IPS-NIHi7 (cell line): ENCODE results near the gene CTU1.

Experiments
- DNase-seq: peaks from one replicate; pipeline ENCODE4 v3.0.0; 2012; ENCODE audit warnings: mixed read lengths; ENCODE audit errors: extremely low spot score

CTU1 gene

DNA sequence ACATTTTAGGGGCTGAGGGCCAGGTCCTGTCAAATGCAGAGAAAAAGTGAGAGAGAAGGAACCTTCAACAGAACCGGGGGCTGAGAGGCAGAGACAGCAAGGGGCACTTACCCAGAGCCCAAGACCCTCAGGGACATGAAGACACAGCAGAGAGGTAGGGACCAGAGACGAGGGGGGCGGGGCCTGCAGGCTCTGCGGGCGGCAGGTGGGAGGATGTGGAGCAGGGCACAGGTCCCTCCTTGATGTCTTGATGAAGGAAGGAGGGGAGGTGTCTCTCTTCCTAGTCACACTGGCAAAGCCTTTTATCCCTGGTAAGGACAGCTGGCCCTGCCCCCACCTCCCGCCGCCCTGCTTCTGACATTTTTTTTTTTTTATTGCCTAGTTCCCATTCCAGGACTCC is 25.6 kb downstream of the CTU1 start, which contains the start of gene KLK14:
KLK14 (minus strand) TSS at position 277 of the 400 bp plus-strand sequence; CDS start at position 4, 273 bp downstream.
- DNase-seq = no peak

DNA sequence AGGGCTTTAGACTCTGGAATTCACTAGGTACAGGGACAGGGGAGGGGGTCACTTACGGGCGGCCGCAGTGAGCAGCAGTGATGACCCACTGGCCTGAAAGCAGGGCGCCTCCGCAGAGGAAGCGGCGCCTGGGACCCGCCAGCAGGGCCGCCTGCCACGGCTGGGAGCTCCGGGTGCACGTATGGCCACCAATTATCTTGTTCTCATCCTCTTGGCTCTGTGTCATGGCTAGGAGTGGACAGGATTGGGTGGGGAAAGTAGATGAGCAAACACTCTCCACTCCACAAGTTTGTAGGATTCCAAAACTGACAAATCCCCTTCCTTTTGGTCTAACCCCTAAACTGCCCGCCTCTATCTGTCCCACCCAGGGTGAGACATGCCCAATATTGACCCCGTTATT is 26.7 kb downstream of the CTU1 start:
- DNase-seq = no peak

DNA sequence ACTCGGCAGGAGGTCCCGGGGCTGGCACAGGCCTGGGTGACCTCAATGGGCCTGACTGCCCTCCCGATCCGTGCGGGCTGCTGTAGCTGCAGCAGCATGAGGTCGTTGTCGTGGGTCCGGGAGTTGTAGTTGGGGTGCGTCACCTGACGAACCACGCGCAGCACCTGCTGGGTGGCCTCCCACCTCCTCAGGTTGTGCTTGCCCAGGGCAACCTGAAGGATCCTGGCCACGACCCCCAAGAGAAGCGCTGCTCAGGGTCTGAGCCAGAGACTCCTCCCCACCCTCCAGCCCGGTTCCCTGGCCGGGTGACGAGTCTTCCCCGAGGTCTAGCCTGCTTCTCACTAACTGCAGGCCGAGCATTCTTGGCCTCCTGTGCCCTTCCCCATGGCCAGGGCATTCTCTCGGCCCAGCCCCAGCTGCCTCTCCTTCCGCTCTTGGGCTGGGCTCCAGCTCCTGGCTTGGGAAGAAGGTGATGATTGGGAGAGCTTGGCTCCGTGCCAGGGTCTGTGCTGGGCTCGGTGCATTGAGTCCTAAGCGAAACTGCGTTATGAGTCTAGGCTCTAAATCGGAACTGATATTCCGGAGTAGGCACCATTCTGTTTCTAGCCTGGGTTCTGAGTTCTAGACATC is 28.6 kb downstream of the CTU1 start:
- DNase-seq = no peak

DNA sequence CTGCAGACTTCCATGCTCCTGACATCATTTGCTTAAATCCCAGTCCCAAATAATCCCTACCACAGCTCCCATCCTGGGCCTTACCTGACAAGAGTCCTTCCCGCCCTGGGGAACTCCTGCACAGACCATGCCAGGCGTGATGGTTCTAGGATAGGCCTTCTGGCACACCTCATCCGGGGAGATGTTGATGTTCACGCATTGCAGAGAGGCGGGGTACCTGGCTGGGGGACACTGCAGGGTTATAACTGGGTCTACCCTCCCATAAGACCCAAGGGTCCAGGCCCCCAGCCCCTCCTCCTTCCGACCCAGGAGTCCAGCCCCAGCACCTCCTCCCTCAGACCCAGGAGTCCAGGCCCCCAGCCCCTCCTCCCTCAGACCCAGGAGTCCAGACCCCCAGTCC is 29.5 kb downstream of the CTU1 start:
- no peak for DNase-seq

DNA sequence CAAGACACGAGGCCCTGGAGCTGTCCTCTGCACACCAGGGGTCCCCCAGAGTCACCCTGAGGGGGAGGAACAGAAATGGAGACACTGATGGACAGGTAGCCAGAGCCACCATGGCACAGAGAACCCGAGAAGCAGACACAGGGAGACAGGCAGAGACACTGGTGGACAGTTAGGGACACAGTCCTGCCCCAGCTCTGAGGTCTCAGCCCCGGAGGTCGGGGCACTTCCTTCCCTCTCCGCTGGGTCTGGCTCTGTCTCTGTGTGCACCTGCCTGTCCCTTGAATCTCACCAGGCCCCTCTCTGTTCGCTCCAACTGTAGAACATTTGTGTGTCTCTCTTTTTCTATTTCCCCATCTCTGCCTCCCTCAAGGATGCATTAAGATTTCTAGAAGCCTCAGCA is 30.1 kb downstream of the CTU1 start:
- no peak for DNase-seq

DNA sequence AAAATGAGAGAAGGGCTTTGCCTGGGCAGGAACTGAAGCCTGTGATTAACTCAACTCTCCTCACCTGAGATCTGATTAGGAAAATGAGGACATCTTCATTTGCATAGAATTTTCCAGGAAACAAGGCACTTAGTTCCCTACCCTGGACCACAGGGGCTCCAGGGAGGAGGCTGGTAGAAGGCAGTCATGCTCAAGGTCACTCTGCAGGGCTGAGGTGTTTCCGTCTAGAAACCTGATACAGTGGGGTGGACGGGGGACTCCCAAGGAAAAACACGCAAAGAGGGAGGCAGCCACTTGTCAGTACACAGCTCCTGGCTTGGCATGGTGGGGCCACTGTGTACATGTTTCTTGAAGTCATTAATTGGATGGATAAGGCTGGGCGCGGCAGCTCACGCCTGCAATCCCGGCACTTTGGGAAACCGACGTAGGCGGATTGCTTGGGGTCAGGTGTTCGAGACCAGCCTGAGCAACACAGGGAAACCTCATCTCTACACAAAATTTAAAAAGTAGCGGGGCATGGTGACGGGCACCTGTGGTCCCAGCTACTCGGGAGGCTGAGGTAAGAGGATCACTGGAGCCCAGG is 31.5 kb downstream of the CTU1 start:
- DNase-seq = no peak

DNA sequence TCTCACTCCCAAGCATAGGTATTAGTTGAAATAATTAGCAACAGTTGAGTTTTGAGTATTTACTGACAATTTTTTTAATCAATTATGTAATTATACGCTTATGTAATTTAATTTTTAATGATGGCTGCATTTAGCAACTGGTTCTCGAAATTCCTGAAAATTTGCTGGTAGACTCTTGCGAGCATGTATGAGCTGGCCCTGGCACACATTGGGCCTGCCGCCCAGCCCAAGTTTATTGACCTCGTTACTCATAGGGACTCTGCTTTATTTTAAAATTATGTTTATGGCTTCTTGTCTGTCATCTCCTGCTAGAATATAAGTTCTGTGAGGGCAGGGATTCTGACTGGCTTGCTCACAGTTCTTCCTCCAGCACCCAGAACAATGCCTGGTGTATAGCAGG is 32.2 kb downstream of the CTU1 start:
- DNase-seq = no peak

DNA sequence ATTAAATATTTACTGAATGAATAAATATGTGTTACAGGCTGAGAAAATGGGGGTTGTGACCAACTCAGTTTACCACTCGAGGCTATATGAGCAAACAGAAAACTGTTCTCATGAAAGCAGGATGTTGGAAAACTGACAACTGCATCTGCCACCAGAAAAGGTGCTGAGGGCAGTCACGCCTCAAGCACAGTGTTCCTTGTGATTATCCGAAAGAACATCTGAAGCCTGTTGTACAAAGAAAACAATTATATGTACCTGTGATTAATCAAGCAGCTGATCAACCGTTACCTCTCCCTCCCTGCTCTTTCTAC is 37.2 kb downstream of the CTU1 start:
- DNase-seq = no peak

DNA sequence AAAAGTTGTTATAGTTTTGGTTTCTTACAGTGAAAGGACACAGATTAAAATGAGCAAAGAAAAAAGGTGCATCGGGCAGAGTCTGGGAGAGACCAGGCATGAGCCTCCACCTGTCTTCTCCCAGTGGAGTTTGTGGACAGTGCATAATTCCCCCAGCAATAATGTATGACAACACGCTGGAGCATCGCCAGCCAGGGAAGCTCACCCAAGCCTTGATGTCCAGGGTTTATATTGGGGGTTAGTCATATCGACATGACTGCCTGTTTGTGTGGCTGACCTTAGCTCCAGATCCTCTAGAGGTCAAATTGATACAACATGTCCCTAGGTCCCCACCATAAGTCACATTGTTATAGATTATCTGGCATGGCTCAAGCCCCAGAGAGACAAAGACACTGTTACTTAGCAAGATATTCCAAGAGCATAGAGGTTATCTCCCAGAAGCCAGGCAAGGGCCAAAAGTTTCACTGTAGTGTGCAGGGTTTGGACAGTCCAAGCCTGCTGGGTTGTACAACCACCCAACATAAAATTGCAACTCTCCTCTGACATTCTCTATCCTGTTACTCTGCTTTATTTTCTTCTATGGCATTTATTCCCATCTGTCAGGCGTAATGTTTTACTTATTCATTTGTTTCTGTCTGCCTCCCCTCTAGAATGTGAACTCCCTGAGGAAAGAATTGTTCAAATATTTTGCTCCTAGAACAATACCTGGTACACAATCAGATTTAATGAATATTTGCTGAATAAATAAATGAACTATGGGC is 37.7 kb downstream of the CTU1 start:
- DNase-seq = no peak

DNA sequence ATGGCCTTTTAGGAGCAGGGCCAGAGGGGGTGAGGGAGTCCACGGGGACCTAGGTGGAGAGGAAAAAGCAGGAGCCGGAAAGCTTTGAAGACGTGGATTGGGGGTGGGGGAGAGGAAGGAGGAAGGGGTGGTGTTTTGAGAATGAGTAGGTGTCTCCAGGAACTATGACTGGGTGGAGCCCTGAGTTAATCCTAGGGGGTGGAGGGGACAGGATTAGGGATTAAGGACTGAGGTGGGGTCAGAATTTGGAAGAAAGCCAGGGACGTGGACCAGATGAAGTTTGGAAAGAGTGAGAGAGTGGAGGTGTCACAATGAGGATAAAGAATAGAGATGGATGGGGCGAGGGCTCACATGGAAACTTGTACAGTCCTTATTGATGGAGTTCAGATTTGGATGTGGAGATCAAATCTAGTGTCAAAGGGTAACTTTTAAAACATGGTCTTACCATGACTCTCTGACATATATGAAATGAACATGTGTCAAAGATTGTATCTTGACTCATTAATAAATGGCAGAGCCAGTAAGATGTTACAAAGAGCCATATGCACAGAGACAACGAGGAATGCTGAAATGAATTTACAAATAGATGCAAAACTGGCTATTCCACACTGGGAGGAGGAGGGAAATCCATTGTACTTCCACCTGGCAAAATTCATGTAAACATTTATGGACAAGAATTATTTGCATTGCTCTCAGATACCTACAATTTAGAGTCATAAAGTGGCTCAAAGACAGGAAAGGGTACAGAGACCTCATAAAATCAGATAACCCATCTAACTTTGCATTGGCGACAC is 41.6 kb downstream of the CTU1 start:
- no peak for DNase-seq

DNA sequence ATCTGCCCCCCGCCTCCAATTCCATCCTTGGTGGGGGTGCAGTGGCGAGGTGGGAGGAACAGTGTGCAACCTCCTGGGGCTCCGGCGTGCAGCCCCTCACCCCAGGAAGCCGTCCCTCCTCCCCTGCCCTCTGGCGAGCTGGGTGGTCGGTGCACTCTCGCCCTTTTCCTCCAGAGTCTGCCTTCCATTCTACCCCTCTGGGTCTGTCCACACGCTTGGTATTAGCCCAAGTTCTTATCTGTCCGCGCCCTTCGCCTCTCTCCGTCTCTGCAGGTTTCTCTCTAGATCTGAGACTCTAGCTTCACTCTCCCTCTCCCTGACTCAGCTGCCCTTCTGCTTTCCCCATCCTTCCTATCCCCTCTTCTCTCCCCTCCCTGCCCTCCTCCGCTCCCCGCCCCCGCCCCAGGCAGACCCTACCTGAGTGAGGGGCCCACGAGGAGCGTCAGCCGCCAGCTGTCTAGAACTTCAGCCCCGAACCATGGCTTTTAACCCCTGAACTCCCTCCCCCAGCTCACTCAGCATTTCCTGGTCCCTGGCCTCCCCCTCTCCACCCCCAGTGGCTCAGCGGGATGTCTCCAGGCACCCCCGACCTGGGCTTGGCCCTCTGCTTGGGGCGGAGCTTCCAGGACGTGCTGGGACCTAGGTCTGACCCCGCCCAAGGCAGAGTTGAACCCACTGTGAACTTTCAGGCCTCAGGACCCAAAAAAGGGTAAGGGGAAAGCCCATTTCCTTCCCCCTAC is 42.8 kb downstream of the CTU1 start:
- peak; percentile 57 for DNase-seq

DNA sequence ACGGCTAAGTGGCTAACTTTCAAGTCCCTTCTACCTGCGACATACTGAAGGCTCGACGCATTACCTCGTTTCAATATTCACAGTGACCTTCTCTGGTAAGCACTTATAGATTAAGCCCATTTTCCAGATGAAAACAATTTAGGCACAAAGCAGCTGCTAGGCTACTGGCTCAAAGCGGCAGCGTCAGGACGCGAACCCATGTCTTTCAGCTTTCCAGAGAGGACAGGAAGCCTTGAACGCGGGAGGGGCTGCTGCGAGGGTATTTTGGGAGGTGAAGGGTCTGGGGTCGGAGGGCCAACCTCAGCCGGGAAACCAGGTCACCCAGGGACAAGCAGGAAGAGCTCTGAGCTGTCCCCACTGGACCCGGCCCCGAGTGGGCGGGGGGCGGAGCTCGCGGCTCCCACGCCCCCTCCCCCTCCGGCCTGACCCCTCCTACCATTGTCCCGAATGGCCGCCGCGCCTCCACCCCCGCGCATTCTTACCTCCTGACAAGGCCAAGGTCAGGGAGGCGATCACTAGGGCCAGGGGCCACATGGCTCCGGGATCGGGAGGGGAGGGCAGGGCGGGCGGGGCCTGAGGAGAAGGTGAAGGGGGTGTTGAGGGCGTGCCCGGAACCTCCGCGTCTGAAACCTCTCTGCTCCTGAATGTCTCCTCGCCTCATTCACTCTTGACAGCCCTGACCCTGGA is 43.5 kb downstream of the CTU1 start, which contains the start of gene KLK13:
KLK13 (minus strand) TSS at position 559 of the 687 bp plus-strand sequence; CDS start at position 534, 25 bp downstream.
- peak; percentile 96 for DNase-seq

DNA sequence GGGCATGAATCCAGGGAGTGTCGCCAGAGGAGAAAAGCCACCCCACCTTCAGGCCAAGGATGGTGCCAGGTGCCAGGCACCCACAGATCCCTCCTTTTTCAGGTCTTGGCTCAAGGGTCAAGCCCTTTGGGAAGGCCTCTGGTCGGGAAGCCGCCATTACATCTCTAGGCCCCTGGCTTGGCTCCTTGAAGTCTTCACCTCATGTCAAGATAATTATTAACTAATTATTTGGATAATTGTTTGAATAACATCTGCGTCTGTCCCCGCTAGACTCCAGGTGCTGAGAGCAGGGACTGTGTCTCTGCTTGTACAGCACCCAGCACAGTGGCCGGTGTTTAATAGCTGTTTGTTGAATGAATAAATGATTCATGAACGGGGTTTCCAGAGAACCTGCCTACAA is 44.5 kb downstream of the CTU1 start:
- DNase-seq = no peak

DNA sequence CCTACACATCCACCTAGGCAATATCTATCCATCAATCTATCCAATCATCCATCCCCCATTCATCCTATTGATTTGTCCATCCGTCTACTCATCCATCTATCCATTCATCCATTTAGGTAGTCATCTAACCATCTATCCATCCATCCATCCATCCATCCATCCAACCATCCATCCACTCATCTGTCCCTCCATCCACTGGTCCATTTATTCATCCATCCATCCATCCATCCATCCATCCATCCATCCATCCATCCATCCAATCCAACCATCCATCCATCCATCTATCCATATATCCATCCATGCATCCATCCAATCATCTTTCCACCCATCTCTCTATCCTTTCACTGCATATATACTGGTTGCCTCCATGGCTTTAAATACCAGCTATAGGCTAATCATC is 47.2 kb downstream of the CTU1 start:
- DNase-seq = no peak

DNA sequence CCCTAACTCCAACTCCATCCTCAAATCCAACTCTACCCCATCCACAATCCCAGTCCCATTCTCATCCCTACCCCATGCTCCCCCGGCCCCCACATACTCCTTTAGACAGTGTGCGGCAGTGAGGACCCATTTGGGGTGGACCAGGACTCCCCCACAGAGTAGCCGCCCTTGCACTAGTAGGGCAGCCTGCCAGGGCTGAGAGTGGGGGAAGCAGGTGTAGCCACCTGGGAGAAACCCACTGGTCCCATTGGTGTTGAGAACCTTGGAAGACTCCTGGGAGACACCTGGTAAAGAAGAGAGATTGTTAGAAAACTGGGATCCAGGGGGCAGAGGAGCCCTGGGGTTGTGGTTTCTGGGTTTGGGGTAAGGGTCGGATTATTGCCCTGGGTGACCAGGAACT is 47.9 kb downstream of the CTU1 start:
- no peak for DNase-seq

DNA sequence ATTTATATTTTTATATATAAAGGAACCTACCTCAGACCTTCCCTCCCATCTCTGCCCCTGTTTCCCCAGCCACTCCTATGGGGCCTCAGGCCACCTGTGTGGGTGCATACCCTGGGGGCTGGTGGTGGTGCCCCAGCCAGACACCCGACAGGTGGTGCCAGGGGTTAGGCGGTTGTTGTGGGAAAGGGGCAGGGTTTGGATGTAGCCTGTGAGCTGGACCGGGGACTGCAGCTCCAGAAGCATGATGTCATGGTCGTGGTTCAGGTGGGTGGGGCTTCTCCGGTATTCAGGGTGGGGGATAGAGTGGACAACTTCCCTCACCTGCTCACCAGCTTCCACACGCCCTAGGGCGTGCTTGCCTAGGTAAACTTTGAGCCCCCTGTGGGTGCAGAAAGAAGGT is 48.5 kb downstream of the CTU1 start:
- DNase-seq = no peak

DNA sequence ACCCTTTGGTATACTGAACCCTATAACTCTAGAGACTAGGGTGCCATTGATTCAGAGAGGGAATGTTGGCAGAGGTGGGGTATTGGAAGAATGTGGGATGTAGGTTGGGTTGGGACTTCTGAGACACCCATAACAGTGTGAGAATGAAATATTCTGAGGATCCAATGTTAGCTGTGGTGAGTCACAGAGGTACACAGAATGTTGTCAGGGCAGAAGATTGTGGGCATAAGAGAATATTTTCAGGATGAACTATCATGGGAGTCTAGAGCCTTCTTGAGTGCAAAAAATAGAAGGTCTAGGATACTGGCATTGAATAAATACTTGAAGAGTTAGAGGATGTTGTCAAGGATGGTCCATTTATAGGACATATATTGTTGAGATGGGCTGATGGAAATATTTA is 52.3 kb downstream of the CTU1 start:
- no peak for DNase-seq
